ENCODE measurements around the gene AQP5.

Gene AQP5

GRCh38 chr12:49961111-49961922 lies at the start of gene AQP5:
AQP5 (plus strand) TSS chr12:49961872; CDS start chr12:49962018, 146 bp downstream.
- DNase-seq, result no peak
- intact Hi-C loops (cut with DNase I), result loop anchor here (5.0 to 10.0 kb wide), 2 partner anchors 54 to 213 kb away; no protein-coding TSS in a partner anchor

GRCh38 chr12:49912345-49913255 lies 49.1 kb upstream of the AQP5 start:
- intact Hi-C loops (cut with DNase I), result no loop called here
- peak in 3 of 42 donors; percentile 1 to 18 (median 11) for DNase-seq

- DNase-seq, result no peak
- intact Hi-C loops (cut with DNase I), result no loop called here
Measured at GRCh38 chr12:49916129-49916919, 45.3 kb upstream of the AQP5 start.

GRCh38 chr12:49917166-49917787 lies 44.4 kb upstream of the AQP5 start:
- DNase-seq, result peak in 1 of 42 donors; percentile 13

GRCh38 chr12:49917788-49918173 lies 43.9 kb upstream of the AQP5 start:
- intact Hi-C loops (cut with DNase I), result no loop called here
- no peak for DNase-seq

More at GRCh38 chr12:49917166-49917787, 44.4 kb upstream of the AQP5 start:
- intact Hi-C loops (cut with DNase I), result no loop called here

- DNase-seq, result peak in 1 of 42 donors; percentile 13
- intact Hi-C loops (cut with DNase I), result no loop called here
Measured at GRCh38 chr12:49920241-49920914, 41.3 kb upstream of the AQP5 start.

GRCh38 chr12:49920915-49921286 lies 40.8 kb upstream of the AQP5 start:
- DNase-seq, result no peak
- intact Hi-C loops (cut with DNase I), result no loop called here

GRCh38 chr12:49921299-49921698 lies 40.4 kb upstream of the AQP5 start:
- intact Hi-C loops (cut with DNase I), result no loop called here
- no peak for DNase-seq

GRCh38 chr12:49921936-49922335 lies 39.7 kb upstream of the AQP5 start:
- intact Hi-C loops (cut with DNase I), result no loop called here
- peak in 1 of 42 donors; percentile 7 for DNase-seq

GRCh38 chr12:49922349-49923034 lies 39.2 kb upstream of the AQP5 start:
- intact Hi-C loops (cut with DNase I), result no loop called here
- DNase-seq, result no peak

- DNase-seq, result no peak
- intact Hi-C loops (cut with DNase I), result no loop called here
Measured at GRCh38 chr12:49923035-49923644, 38.5 kb upstream of the AQP5 start.

- DNase-seq, result no peak
- intact Hi-C loops (cut with DNase I), result no loop called here
Measured at GRCh38 chr12:49923880-49924556, 37.7 kb upstream of the AQP5 start.

- DNase-seq, result no peak
- intact Hi-C loops (cut with DNase I), result no loop called here
Measured at GRCh38 chr12:49924628-49925246, 36.9 kb upstream of the AQP5 start.

- intact Hi-C loops (cut with DNase I), result no loop called here
- DNase-seq, result no peak
Measured at GRCh38 chr12:49925433-49926204, 36.1 kb upstream of the AQP5 start.

GRCh38 chr12:49928471-49928870 lies 33.2 kb upstream of the AQP5 start:
- DNase-seq, result no peak
- intact Hi-C loops (cut with DNase I), result no loop called here

All from head of caudate nucleus (tissue), 42 donors.